ENCODE measurements around the gene PDE1C. TPM values are rescaled to one million over a fixed set of nuclear protein-coding genes. Genes with fewer than 3 reads are reported as not detected.

Gene PDE1C
- total and polyA plus RNA-seq, 2 donors (not counting 1 experiment from before 2014, with no cell fraction given), result 16.6 to 27.6 TPM

DNA sequence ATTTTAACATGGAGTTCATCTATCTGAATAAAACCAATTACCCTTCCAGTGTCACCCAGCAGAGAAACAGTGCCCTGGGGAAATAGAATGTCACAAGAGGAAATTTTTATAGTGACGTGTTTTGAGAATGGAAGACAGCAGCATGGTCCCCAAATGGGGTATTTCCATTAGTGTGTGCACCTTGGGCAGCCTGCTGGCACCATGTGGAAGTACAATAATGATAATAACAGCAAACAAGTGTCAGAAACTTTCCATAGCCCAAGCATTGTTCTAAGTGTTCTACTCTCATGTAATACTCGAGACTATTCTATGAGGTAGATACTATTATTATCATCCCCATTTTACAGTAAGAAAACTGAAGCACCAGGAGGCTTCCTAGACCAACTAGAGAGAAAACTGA, 2.2 kb upstream of the PDE1C start:
- Histone ChIP-seq H3K4me1 (ENCODE audit: control insufficient read depth, extremely low read depth, insufficient read depth, low read length) (no peaks in the 10 kb centered on the region), H3K9me3 (ENCODE audit: control insufficient read depth, insufficient read depth, low read depth, low read length) (no peaks in the 10 kb centered on the region), H3K9ac (ENCODE audit: insufficient read depth, low read length) (no peak overlapping the region), H3K36me3 (ENCODE audit: control insufficient read depth, insufficient read depth, low read length) (no peaks in the 10 kb centered on the region), H3K27me3 (ENCODE audit: control insufficient read depth, insufficient read depth, low read length) (no peaks in the 10 kb centered on the region), H3K27ac (ENCODE audit: insufficient read depth, low read length) (no peak overlapping the region), H3K4me2 (ENCODE audit: extremely low read depth, insufficient read depth, low read length) (peak overlapping the region; percentile 3), H3K4me3 (replicated peaks in 1 of 4; ENCODE audit: control extremely low read depth in 1 of 4, insufficient read depth in 1 of 4, low read depth in 3 of 4, low read length in 4 of 4) (no peak overlapping the region), H2AFZ (ENCODE audit: low read length) (no peak overlapping the region), H3K79me2 (ENCODE audit: control insufficient read depth, insufficient read depth, low read length) (peaks cover 11% of the 10 kb centered on the region), H4K20me1 (ENCODE audit: control insufficient read depth, extremely low read depth, insufficient read depth, low read length) (no peaks in the 10 kb centered on the region)
- DNase-seq (ENCODE audit: low read depth in 2 of 2), result no peak
- TF ChIP-seq, protein P1, sequence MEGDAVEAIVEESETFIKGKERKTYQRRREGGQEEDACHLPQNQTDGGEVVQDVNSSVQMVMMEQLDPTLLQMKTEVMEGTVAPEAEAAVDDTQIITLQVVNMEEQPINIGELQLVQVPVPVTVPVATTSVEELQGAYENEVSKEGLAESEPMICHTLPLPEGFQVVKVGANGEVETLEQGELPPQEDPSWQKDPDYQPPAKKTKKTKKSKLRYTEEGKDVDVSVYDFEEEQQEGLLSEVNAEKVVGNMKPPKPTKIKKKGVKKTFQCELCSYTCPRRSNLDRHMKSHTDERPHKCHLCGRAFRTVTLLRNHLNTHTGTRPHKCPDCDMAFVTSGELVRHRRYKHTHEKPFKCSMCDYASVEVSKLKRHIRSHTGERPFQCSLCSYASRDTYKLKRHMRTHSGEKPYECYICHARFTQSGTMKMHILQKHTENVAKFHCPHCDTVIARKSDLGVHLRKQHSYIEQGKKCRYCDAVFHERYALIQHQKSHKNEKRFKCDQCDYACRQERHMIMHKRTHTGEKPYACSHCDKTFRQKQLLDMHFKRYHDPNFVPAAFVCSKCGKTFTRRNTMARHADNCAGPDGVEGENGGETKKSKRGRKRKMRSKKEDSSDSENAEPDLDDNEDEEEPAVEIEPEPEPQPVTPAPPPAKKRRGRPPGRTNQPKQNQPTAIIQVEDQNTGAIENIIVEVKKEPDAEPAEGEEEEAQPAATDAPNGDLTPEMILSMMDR (conservative IDR thresholded peaks at IDR 0.05 in 1 of 2, IDR thresholded peaks at IDR 0.05 in 1 of 2; ENCODE audit: low read depth in 1 of 2, low read length in 2 of 2), result no peak
- no peak for TF ChIP-seq EZH2 (IDR thresholded peaks at IDR 0.05; ENCODE audit: low read length, missing control alignments)

DNA sequence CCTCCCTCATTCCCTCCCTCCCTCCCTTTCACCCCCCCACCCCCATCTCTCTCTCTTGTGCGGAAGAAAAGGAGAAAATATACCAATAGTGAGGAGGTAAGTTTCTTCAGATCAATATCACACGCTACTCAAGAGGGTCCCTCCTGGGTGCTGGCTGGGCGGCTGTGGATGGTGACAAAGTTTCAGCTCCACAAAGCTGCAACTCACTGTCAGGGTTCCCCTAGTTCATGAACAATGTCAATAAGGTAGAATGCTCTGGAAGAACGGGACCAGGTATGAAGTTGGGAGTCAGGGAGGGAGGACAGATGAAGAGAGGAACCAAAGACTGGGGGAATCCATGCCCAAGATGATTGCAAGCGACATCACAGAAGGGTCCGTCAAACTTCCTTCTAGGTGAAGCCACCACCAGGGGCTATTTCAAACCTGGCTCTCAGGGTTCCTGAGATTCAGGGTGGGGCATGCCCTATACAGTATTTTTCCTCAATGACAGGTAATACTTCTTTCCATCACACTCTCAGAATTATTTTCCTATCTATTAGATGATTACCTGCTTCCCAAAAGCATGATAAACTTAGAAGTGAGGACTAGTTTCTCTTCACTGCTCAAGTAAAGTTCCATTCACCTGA, 1.4 kb upstream of the PDE1C start:
- Histone ChIP-seq H3K4me2 (ENCODE audit: extremely low read depth, insufficient read depth, low read length) (peak overlapping the region; percentile 44), H3K9me3 (ENCODE audit: control insufficient read depth, insufficient read depth, low read depth, low read length) (no peaks in the 10 kb centered on the region), H3K27ac (ENCODE audit: insufficient read depth, low read length) (no peak overlapping the region), H3K4me3 (replicated peaks in 1 of 4; ENCODE audit: control extremely low read depth in 1 of 4, insufficient read depth in 1 of 4, low read depth in 3 of 4, low read length in 4 of 4) (peak overlapping the region in 3 of 4 experiments; percentile 27 to 74 (median 43)), H3K27me3 (ENCODE audit: control insufficient read depth, insufficient read depth, low read length) (no peaks in the 10 kb centered on the region), H3K36me3 (ENCODE audit: control insufficient read depth, insufficient read depth, low read length) (no peaks in the 10 kb centered on the region), H2AFZ (ENCODE audit: low read length) (no peak overlapping the region), H3K79me2 (ENCODE audit: control insufficient read depth, insufficient read depth, low read length) (peaks cover 13% of the 10 kb centered on the region), H3K4me1 (ENCODE audit: control insufficient read depth, extremely low read depth, insufficient read depth, low read length) (no peaks in the 10 kb centered on the region), H3K9ac (ENCODE audit: insufficient read depth, low read length) (no peak overlapping the region), H4K20me1 (ENCODE audit: control insufficient read depth, extremely low read depth, insufficient read depth, low read length) (no peaks in the 10 kb centered on the region)
- TF ChIP-seq, protein P1 (conservative IDR thresholded peaks at IDR 0.05 in 1 of 2, IDR thresholded peaks at IDR 0.05 in 1 of 2; ENCODE audit: low read depth in 1 of 2, low read length in 2 of 2), result no peak
- no peak for TF ChIP-seq EZH2 (IDR thresholded peaks at IDR 0.05; ENCODE audit: low read length, missing control alignments)
- no peak for DNase-seq (ENCODE audit: low read depth in 2 of 2)

DNA sequence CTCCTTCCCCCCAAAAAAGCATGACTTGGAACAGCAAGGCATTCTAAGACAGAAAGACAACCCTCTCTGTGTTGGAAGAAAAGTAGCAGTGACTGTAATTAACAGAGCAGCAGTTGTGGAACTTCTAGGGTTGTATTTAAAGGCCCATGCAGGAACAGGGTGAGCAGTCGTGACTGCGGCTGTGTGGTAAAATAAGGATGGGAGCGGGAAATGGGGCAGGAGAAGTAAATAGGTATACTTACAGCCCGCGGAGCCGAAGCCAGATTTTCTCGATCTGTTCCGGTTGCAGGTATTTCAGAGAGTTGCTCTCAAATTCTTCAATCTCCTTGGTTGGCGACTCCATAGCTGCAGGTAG, 179 bp downstream of the PDE1C start:
- H3K9ac ChIP-seq (ENCODE audit: insufficient read depth, low read length), result peak overlapping the region; percentile 64

More for the DNA sequence above, 179 bp downstream of the PDE1C start:
- peak overlapping the region; percentile 59 for H3K4me2 ChIP-seq (ENCODE audit: extremely low read depth, insufficient read depth, low read length)
- peak overlapping the region; percentile 44 to 74 (median 56) for H3K4me3 ChIP-seq (replicated peaks in 1 of 4; ENCODE audit: control extremely low read depth in 1 of 4, insufficient read depth in 1 of 4, low read depth in 3 of 4, low read length in 4 of 4)
- H3K79me2 ChIP-seq (ENCODE audit: control insufficient read depth, insufficient read depth, low read length), result peaks cover 13% of the 10 kb centered on the region
- no peaks in the 10 kb centered on the region for H3K4me1 ChIP-seq (ENCODE audit: control insufficient read depth, extremely low read depth, insufficient read depth, low read length)
- no peak for DNase-seq (ENCODE audit: low read depth in 2 of 2)
- peak overlapping the region; percentile 55 for H2AFZ ChIP-seq (ENCODE audit: low read length)
- H3K27me3 ChIP-seq (ENCODE audit: control insufficient read depth, insufficient read depth, low read length), result no peaks in the 10 kb centered on the region
- H3K36me3 ChIP-seq (ENCODE audit: control insufficient read depth, insufficient read depth, low read length), result no peaks in the 10 kb centered on the region
- TF ChIP-seq EZH2 (IDR thresholded peaks at IDR 0.05; ENCODE audit: low read length, missing control alignments), result no peak
- TF ChIP-seq, protein P1 (conservative IDR thresholded peaks at IDR 0.05 in 1 of 2, IDR thresholded peaks at IDR 0.05 in 1 of 2; ENCODE audit: low read depth in 1 of 2, low read length in 2 of 2), result no peak
- no peaks in the 10 kb centered on the region for H3K9me3 ChIP-seq (ENCODE audit: control insufficient read depth, insufficient read depth, low read depth, low read length)
- no peaks in the 10 kb centered on the region for H4K20me1 ChIP-seq (ENCODE audit: control insufficient read depth, extremely low read depth, insufficient read depth, low read length)
- H3K27ac ChIP-seq (ENCODE audit: insufficient read depth, low read length), result peak overlapping the region; percentile 32
